IPS-15b (cell line): ENCODE results near the gene CPED1.
"Not testable (repeated sequence)": the region's sequence is repeated elsewhere in the genome, so short reads cannot be mapped to it uniquely, and the experiment has no call there.

Source experiments
- H3K27me3 ChIP-seq: one replicate; pipeline ENCODE4 v1.6.1; 2013; ENCODE audit warnings: low read length; ENCODE audit not compliant: control insufficient read depth, insufficient read depth
- H3K36me3 ChIP-seq: one replicate; pipeline ENCODE4 v1.6.1; 2013; ENCODE audit warnings: low read length; ENCODE audit not compliant: control insufficient read depth, insufficient read depth
- H3K4me1 ChIP-seq: one replicate; pipeline ENCODE4 v1.6.1; 2013; ENCODE audit warnings: mild to moderate bottlenecking, low read length; ENCODE audit not compliant: control insufficient read depth, insufficient read depth
- H3K4me3 ChIP-seq: one replicate; pipeline ENCODE4 v1.5.1; 2013; ENCODE audit warnings: low read depth, low read length
- H3K9ac ChIP-seq: one replicate; pipeline ENCODE4 v1.6.1; 2013; ENCODE audit warnings: low read depth, mild to moderate bottlenecking, low read length
- H3K9me3 ChIP-seq: one replicate; pipeline ENCODE4 v1.6.1; 2013; ENCODE audit warnings: mild to moderate bottlenecking, low read length; ENCODE audit not compliant: control insufficient read depth, insufficient read depth

Gene CPED1

DNA sequence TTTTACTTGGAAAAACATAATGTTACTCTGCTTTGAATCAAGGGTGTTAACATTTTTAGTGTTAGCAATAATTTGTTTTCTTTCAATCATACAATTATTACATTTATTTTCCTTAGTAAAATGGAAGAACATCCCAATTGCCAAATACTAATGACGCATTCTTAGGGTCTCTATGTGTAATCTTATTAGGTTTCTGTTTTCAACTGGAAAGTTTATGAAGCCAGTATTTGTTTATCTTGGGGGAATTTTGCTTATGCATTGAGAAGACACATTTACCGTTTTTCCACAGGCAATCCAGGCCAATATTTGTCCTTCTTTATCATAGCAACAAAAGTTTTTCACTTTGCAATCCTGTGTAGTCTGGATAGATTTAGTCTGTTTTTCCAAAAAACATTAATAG is 134.5 kb downstream of the CPED1 start:
- no peak overlapping the region for H3K9ac ChIP-seq
- H3K9me3 ChIP-seq: no peaks in the 10 kb centered on the region
- H3K4me1 ChIP-seq: no peaks in the 10 kb centered on the region
- H3K4me3 ChIP-seq: no peak overlapping the region
- H3K36me3 ChIP-seq: no peaks in the 10 kb centered on the region
- H3K27me3 ChIP-seq: no peaks in the 10 kb centered on the region

DNA sequence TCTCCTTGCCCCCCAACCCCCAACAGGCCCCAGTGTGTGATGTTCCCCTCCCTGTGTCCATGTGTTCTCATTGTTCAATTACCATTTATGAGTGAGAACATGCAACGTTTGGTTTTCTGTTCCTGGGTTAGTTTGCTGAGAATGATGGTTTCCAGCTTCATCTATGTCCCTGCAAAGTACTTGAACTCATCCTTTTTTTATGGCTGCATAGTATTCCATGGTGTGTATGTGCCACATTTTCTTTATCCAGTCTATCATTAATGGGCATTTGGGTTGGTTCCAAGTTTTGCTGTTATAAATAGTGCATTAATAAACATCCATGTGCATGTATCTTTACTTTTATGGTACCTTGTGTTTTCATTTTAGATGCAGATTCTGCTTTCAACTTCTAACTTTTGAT is 136.9 kb downstream of the CPED1 start:
- H3K4me1 ChIP-seq, H3K36me3 ChIP-seq, H3K27me3 ChIP-seq, H3K4me3 ChIP-seq, H3K9me3 ChIP-seq, H3K9ac ChIP-seq: not testable (repeated sequence)

DNA sequence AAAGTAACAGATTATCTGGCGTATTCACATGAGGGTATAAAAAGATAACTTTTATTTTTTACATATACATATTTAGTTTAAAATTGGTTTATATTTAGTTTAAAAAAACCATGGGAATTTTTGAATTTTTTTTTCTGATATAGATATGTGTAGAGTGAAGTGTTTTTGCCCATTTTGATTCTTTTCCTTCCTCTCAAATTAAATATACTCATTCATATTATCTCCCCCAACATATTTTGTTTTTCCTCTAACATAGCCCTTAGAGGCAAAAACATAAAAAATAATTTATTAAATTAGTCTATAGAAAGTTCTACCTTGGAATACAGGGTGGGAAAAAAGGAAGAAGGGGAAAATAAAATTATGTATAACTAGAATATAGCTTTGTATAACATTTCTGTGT is 137.7 kb downstream of the CPED1 start:
- H3K36me3 ChIP-seq: no peaks in the 10 kb centered on the region
- H3K27me3 ChIP-seq: no peaks in the 10 kb centered on the region

DNA sequence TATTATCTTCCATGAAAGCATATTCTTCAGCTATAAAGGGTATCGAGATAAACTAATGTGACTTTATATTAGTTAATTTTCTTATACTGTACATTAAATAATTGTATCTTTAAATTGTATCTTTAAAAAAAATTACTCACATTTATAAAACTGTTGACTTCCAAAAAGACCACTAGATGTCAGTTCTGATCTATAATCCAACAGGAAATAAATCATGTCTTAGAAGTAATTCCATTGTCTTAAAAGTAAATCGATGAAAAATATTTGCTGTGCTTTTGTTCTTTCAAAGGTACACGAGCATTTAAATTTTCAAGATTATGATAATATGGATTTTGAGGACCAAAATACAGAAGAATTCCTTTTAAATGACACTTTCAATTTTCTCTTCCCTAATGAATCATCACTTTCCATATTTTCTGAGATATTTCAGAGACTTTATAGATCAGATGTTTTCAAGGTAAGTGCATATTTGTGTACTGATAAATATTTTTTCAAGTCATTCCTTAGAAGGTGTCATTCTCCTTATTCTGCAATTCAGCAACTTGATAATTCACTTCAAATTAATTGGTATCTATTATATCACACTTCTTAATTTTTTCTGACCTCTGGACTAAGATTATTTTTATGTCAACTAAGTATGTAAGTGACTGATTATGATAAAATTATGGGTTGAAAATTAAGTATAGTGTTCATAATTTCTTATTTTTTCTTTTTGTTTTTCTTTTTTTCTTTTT is 138.5 kb downstream of the CPED1 start:
- Histone ChIP-seq H3K36me3 (no peaks in the 10 kb centered on the region), H3K9ac (no peak overlapping the region), H3K4me1 (no peaks in the 10 kb centered on the region), H3K27me3 (no peaks in the 10 kb centered on the region), H3K4me3 (no peak overlapping the region), H3K9me3 (no peaks in the 10 kb centered on the region)

More for the DNA sequence above, 137.7 kb downstream of the CPED1 start:
- H3K9ac ChIP-seq: no peak overlapping the region
- no peaks in the 10 kb centered on the region for H3K4me1 ChIP-seq
- no peak overlapping the region for H3K4me3 ChIP-seq
- no peaks in the 10 kb centered on the region for H3K9me3 ChIP-seq

DNA sequence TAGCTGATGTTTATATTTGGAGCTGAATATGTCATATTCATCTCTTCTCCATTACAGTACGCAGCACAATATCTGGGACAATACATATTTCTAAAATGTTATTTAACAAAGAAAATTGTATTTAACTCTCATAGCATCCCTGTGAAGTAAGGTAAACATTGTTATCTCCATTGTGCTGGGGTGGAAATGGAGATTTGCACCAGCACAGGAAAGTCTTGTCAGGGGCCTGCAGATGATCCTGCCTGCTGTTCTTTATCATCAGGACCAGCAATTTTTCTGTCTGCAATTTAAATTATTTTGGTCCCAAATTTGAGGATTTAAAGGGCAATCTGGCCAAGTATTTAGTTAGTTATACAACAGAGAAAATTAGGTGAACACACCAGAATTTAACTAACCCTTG is 144.4 kb downstream of the CPED1 start:
- Histone ChIP-seq H3K9ac (no peak overlapping the region), H3K27me3 (no peaks in the 10 kb centered on the region), H3K4me3 (no peak overlapping the region), H3K9me3 (no peaks in the 10 kb centered on the region), H3K36me3 (no peaks in the 10 kb centered on the region), H3K4me1 (no peaks in the 10 kb centered on the region)

DNA sequence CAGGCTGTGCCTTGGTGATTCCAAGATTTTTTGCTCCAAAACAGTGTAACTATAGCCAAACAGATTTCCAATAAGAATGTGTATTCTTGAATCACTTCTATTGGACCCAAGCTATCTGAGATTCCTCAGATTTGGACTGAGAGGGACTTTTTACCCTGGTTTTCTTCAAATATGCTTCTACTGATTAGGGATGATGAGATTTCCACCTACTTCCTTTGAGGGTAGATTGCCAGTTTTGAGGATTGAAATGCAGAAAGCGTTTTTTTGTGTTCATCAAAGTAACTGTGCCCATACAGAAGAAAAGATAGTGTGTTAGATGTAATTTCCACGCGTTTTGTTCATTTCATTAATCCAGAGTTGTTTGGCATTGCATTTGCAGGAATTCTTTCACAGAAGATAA is 144.9 kb downstream of the CPED1 start:
- H3K9me3 ChIP-seq: no peaks in the 10 kb centered on the region
- no peak overlapping the region for H3K9ac ChIP-seq
- H3K36me3 ChIP-seq: no peaks in the 10 kb centered on the region
- no peak overlapping the region for H3K4me3 ChIP-seq
- no peaks in the 10 kb centered on the region for H3K27me3 ChIP-seq
- no peaks in the 10 kb centered on the region for H3K4me1 ChIP-seq

DNA sequence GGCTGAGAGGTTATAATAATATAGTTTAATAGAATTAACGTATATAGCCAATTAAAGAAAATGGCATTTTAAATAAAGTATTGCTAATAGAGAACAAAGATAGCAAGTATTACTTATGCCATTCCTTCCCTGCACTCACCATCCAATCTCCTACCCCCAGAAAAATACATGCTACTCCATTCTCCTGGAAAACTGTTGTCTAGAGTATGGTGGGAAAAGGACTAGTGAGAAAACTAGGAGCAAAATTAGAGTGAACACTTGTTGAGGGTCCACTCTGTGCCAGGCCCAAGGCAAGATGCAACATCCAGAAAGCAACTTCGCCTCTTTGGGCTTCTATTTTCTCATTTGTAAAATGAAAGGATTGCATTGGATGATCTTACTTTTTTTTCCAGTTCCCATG is 149.1 kb downstream of the CPED1 start:
- H3K27me3 ChIP-seq: no peaks in the 10 kb centered on the region
- H3K4me1 ChIP-seq: no peaks in the 10 kb centered on the region
- H3K4me3 ChIP-seq: no peak overlapping the region
- no peaks in the 10 kb centered on the region for H3K9me3 ChIP-seq
- H3K9ac ChIP-seq: no peak overlapping the region
- H3K36me3 ChIP-seq: no peaks in the 10 kb centered on the region

DNA sequence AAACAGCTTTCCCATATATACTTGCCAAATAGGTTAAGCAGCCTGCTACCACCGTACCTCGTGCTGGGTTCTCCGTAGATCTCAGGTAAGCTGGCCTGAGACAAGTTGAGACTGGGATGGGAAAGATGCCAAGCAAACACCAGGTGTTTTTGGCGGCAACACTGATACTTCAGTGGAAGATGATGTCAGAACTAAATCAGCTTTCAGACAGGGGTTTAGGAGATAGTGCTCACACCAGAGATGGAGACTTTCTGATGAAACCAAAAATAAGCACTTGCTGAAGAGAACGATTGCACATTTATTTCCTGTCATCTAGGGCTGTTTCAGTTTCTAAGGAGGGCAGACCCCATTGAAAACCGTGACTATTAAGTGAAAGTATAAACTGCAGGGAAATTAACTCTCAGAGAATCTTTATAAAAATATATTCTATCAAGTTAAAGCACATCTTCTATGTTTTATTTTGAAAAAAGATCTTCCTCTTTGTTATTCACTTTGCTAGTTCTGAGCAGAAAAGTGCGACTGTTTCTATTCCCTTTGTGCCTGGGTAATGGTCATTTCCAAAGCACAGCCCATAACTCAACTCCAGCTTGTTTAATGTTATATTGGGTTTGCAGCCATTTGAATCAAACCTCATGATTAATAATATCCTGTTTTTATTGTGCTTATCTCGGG is 149.9 kb downstream of the CPED1 start:
- H3K27me3 ChIP-seq: no peaks in the 10 kb centered on the region
- H3K36me3 ChIP-seq: no peaks in the 10 kb centered on the region
- no peak overlapping the region for H3K4me3 ChIP-seq
- H3K9ac ChIP-seq: no peak overlapping the region
- H3K9me3 ChIP-seq: no peaks in the 10 kb centered on the region
- no peaks in the 10 kb centered on the region for H3K4me1 ChIP-seq

DNA sequence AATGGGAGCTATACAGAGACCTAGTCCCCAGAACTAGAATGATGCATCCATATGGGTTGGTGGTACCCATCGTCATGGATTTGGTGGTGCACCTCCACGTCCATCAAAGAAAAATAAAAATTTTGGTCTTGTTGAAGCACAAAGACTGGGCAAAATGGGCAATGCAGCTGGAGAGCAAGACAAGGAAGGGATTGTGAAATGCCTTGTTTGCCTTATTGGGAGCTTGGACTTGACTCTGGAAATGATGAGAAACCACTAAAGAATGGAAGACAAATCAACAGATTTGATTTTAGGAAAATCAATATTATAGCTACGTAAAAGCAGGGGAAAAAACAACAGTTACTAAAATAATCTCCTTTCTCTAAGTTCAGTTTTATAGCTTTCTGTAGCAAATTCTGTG is 150.9 kb downstream of the CPED1 start:
- H3K4me1 ChIP-seq: no peaks in the 10 kb centered on the region
- no peaks in the 10 kb centered on the region for H3K27me3 ChIP-seq
- H3K36me3 ChIP-seq: no peaks in the 10 kb centered on the region
- H3K4me3 ChIP-seq: no peak overlapping the region
- H3K9ac ChIP-seq: no peak overlapping the region
- no peaks in the 10 kb centered on the region for H3K9me3 ChIP-seq

DNA sequence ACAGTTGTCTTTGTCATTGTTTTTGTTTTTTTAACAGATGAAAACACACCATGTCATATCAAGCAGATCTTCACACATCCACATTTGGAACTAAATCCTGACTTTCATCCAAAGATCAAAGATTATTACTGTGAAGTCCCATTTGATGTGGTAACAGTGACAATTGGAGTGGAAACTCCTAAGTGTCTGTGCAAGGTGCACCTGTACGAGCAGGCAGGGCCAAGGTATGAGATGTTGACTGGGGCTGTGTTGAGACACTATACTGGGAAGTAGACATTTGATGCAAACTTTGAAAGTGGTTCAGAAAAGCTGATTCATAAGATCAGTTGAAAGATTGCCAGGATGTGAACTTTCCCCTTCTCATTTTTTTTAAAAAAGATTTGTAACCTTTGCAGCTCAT is 152.3 kb downstream of the CPED1 start:
- no peak overlapping the region for H3K4me3 ChIP-seq
- H3K4me1 ChIP-seq: no peaks in the 10 kb centered on the region
- no peak overlapping the region for H3K9ac ChIP-seq
- no peaks in the 10 kb centered on the region for H3K36me3 ChIP-seq
- H3K9me3 ChIP-seq: no peaks in the 10 kb centered on the region
- no peaks in the 10 kb centered on the region for H3K27me3 ChIP-seq

DNA sequence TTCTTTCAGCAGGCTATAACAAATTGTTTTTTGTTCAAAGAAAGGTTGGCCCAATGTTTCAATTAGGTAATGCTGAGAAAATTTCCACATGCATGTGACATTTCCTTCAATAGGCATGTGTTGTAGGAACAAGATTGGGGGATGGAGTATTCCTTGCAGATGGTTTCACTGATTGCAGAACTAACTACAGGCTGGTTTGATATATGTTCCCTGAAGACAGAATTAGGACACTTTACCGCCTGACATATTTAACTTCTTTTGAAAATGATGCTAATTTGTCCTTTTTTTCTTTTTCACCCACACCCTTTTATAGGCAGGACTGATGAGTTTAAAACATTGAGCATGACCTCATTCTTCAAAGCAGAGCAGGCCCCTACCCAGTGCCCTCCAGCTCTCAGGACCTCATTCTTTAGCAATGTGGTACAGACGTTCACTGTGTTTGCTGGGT is 163.3 kb downstream of the CPED1 start:
- no peaks in the 10 kb centered on the region for H3K36me3 ChIP-seq
- H3K4me1 ChIP-seq: no peaks in the 10 kb centered on the region
- H3K4me3 ChIP-seq: no peak overlapping the region
- no peak overlapping the region for H3K9ac ChIP-seq
- H3K27me3 ChIP-seq: no peaks in the 10 kb centered on the region
- no peaks in the 10 kb centered on the region for H3K9me3 ChIP-seq

DNA sequence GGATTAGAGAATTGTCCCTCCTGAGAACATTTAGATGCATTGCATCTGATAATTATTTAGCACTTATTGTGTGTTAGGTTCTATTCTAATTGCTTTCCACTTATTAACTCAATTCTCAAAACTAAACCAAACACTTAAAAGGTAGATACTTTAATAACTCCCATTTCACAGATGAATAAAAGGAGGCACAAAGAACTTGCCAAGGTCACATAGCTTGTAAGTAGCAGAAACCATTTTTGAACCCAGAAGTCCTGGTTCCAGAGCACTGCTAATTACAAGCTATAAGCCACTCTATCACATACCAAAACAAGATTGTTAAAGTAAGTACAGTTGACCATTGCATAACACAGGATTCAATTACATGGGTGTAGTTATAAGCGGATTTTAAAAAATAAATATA is 164.9 kb downstream of the CPED1 start:
- H3K36me3 ChIP-seq: no peaks in the 10 kb centered on the region
- no peaks in the 10 kb centered on the region for H3K4me1 ChIP-seq
- H3K9ac ChIP-seq: no peak overlapping the region
- no peaks in the 10 kb centered on the region for H3K27me3 ChIP-seq
- H3K4me3 ChIP-seq: no peak overlapping the region
- no peaks in the 10 kb centered on the region for H3K9me3 ChIP-seq
